GM12878 (cell line): ENCODE results near the gene IGFBP6. TPM values are rescaled to one million over a fixed set of nuclear protein-coding genes. Genes with fewer than 3 reads are reported as not detected.

ENCODE experiments used
- BCL3 ChIP-seq: IDR thresholded peaks from 2 replicates; pipeline ENCODE4 v1.6.1; 2011; ENCODE audit warnings: borderline replicate concordance, low read depth, mild to moderate bottlenecking, moderate library complexity, low read length; ENCODE audit not compliant: insufficient read depth, poor library complexity, severe bottlenecking
- CEBPB ChIP-seq, 2 experiments: fragments of 150-350 bp in 1 of 2; IDR thresholded peaks; 2 replicates each; pipeline ENCODE4 v1.6.1; 2012 to 2014; ENCODE audit warnings: low read depth in 2 of 2, low read length in 2 of 2, borderline replicate concordance in 1 of 2, inconsistent platforms in 1 of 2
- KDM1A ChIP-seq: fragments of 200-600 bp; sonication (generic); IDR thresholded peaks from 2 replicates; pipeline ENCODE4 v1.6.1; 2016; ENCODE audit warnings: borderline replicate concordance
- PML ChIP-seq: IDR thresholded peaks from 2 replicates; pipeline ENCODE4 v1.6.1; 2012; ENCODE audit warnings: low read length, inconsistent platforms
- YY1 ChIP-seq: IDR thresholded peaks from 2 replicates; pipeline ENCODE4 v1.6.1; 2011; ENCODE audit warnings: low read depth, mild to moderate bottlenecking, low read length
- polyA plus RNA-seq, 11 experiments: library from polyadenylated mRNA; depleted of rRNA in 4 of 11; unstranded in 6 of 11; stranded (reverse) in 5 of 11; fragments of >200 nt; fragmentation: Nextera tagmentation in 4 of 11; fragmentation: Illumina TruSeq in 1 of 11; extraction: Ambion mirVana in 4 of 11; extraction: Trizol in 1 of 11; gene quantifications; 1 replicate in 1 of 11; 2 replicates in 10 of 11; pipeline versions ENCODE4 v1.2.1 to v1.2.3, GENCODE V29; 2011 to 2016; ENCODE audit warnings: inconsistent platforms in 2 of 11, missing spikeins in 2 of 11, low read depth in 1 of 11
- total RNA-seq, 4 experiments: library from RNA; depleted of rRNA in 3 of 4; stranded (reverse); fragments of >200 nt in 3 of 4; fragmentation: Illumina TruSeq in 1 of 4; extraction: Trizol in 1 of 4; gene quantifications; 2 replicates each; pipeline versions ENCODE4 v1.2.1 to v1.2.3, GENCODE V29; 2013 to 2021
- TF ChIP-seq, protein P1 (sequence below), 3 experiments: IDR thresholded peaks in 2 of 3; conservative IDR thresholded peaks in 1 of 3; 2 replicates each; pipeline ENCODE4 v1.5.1; 2011; ENCODE audit warnings: low read depth in 3 of 3, low read length in 3 of 3, mild to moderate bottlenecking in 3 of 3, control low read depth in 2 of 3, moderate library complexity in 2 of 3, inconsistent platforms in 1 of 3, mixed read lengths in 1 of 3; ENCODE audit not compliant: control insufficient read depth in 2 of 3, insufficient read depth in 1 of 3; ENCODE audit errors: extremely low read depth in 1 of 3
- TF ChIP-seq, protein P2 (sequence below): IDR thresholded peaks from 2 replicates; pipeline ENCODE4 v1.6.1; 2011; ENCODE audit warnings: low read depth, low read length, improper control_type of control experiment, borderline replicate concordance

IGFBP6 gene
- total and polyA plus RNA-seq, 10 of the 15 experiments (the other 5 are each of a cell fraction or from before 2014, with no cell fraction given): 0.09 to 0.87 (median 0.56) TPM; not detected in 3

GRCh38 chr12:53062011-53062961 lies 35.2 kb upstream of the IGFBP6 start (continued):
- TF ChIP-seq, protein P1, sequence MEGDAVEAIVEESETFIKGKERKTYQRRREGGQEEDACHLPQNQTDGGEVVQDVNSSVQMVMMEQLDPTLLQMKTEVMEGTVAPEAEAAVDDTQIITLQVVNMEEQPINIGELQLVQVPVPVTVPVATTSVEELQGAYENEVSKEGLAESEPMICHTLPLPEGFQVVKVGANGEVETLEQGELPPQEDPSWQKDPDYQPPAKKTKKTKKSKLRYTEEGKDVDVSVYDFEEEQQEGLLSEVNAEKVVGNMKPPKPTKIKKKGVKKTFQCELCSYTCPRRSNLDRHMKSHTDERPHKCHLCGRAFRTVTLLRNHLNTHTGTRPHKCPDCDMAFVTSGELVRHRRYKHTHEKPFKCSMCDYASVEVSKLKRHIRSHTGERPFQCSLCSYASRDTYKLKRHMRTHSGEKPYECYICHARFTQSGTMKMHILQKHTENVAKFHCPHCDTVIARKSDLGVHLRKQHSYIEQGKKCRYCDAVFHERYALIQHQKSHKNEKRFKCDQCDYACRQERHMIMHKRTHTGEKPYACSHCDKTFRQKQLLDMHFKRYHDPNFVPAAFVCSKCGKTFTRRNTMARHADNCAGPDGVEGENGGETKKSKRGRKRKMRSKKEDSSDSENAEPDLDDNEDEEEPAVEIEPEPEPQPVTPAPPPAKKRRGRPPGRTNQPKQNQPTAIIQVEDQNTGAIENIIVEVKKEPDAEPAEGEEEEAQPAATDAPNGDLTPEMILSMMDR (IDR thresholded peaks at IDR 0.05 in 2 of 3, conservative IDR thresholded peaks at IDR 0.05 in 1 of 3; ENCODE audit: control insufficient read depth in 2 of 3, extremely low read depth in 1 of 3, insufficient read depth in 1 of 3, low read depth in 3 of 3, low read length in 3 of 3): no peak
- TF ChIP-seq BCL3: no peak
- no peak for TF ChIP-seq KDM1A
- TF ChIP-seq PML: no peak
- TF ChIP-seq CEBPB (IDR thresholded peaks at IDR 0.05; ENCODE audit: borderline replicate concordance in 1 of 2, low read depth in 2 of 2, low read length in 2 of 2): no peak
- no peak for TF ChIP-seq YY1
- TF ChIP-seq, protein P2, sequence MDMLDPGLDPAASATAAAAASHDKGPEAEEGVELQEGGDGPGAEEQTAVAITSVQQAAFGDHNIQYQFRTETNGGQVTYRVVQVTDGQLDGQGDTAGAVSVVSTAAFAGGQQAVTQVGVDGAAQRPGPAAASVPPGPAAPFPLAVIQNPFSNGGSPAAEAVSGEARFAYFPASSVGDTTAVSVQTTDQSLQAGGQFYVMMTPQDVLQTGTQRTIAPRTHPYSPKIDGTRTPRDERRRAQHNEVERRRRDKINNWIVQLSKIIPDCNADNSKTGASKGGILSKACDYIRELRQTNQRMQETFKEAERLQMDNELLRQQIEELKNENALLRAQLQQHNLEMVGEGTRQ: no peak
- TF ChIP-seq, all 136 proteins: peak for 0
